OCI-LY3 (cell line): ENCODE results near the gene FBXO40.

Source experiments
- EZH2phosphoT487 ChIP-seq: fragments of 200-600 bp; shearing (Covaris generic); IDR thresholded peaks from 2 replicates; pipeline ENCODE4 v1.6.1; 2018; ENCODE audit warnings: antibody characterized with exemption, mixed run types, low read depth
- TF ChIP-seq, protein P1 (sequence below): fragments of 200-600, 300-600 bp; sonication (generic); IDR thresholded peaks from 2 replicates; pipeline ENCODE4 v1.5.1; 2014; ENCODE audit warnings: antibody characterized with exemption, low read length, low read depth

DNA sequence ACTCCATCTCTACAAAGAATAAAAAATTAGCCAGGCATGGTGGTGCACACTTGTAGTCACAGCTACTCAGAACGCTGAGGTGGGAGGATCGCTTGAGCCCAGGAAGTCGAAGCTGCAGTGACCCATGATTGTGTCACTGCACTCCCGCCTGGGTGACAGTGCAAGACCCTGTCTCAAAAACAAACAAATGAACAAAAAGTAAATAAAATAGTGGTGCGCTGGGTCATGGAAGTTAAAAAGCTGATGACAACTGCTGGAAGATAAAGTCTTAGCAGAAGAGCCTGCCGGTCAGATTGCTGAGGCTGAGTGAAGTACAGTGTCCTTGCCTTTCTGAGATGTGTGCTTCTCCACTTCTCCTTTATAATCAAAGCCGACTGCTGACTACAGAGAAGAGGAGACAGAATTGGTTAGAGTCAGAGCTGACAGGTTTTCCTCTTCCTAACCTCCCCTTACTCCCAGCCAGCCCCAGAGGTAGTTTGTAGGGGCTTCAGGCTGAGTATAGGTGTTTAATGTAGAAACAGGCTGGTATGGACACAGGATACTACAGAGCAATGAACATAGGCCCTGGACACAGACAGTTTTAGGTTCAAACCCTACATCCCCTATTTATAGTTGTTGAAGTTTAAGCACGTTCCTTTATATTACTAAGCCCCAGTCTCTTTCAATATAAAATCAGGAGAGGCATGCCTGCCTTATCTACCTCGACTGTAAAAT lies 49.6 kb downstream of the FBXO40 start:
- TF ChIP-seq, protein P1, sequence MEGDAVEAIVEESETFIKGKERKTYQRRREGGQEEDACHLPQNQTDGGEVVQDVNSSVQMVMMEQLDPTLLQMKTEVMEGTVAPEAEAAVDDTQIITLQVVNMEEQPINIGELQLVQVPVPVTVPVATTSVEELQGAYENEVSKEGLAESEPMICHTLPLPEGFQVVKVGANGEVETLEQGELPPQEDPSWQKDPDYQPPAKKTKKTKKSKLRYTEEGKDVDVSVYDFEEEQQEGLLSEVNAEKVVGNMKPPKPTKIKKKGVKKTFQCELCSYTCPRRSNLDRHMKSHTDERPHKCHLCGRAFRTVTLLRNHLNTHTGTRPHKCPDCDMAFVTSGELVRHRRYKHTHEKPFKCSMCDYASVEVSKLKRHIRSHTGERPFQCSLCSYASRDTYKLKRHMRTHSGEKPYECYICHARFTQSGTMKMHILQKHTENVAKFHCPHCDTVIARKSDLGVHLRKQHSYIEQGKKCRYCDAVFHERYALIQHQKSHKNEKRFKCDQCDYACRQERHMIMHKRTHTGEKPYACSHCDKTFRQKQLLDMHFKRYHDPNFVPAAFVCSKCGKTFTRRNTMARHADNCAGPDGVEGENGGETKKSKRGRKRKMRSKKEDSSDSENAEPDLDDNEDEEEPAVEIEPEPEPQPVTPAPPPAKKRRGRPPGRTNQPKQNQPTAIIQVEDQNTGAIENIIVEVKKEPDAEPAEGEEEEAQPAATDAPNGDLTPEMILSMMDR = no peak
- TF ChIP-seq EZH2phosphoT487 = no peak
